Measurements from ENCODE around the gene PRRC2A. TPM values are rescaled to one million over a fixed set of nuclear protein-coding genes. Genes with fewer than 3 reads are reported as not detected.
A peak's percentile ranks its signal among the peaks of the same experiment; 100 is the strongest.

PRRC2A gene
- polyA plus RNA-seq, 3 donors from 2014 or later = 2.3 to 13.4 TPM; not detected in 1

DNA sequence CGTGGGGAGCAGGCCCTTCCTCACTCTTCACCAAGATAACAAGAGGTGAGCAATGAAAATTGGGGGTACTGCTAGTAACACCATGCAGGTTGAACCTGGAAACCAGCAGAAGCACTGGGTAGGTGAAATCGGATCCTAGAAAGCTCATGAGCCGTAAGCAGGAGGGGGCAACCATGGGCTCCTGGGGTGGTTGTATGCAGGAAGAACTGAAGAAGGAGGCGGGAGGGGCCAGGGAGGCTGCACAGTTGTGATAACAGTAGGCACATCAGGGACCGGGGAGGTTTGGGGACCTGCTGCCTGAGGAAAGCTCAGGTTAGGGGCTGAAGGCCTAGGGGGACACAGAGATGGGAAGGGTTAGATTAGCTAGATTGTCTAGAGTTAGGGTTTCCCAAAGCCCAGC is 66.0 kb downstream of the PRRC2A start:
- Mint-ChIP-seq H3K4me1 (peaks cover 3 to 5% of the 10 kb centered on the region in 2 donors), H3K9me3 (no peaks in the 10 kb centered on the region), H3K36me3 (peaks cover 7 to 32% (median 9%) of the 10 kb centered on the region in 3 donors), H3K27ac (peak overlapping the region in 5 of 6 donors; percentile 21 to 92 (median 45)), H3K27me3 (ENCODE audit: low read depth in 3 of 3) (peaks cover 0 to 4% (median 2%) of the 10 kb centered on the region in 3 donors), H3K4me3 (no peak overlapping the region)
- no peak for DNase-seq

DNA sequence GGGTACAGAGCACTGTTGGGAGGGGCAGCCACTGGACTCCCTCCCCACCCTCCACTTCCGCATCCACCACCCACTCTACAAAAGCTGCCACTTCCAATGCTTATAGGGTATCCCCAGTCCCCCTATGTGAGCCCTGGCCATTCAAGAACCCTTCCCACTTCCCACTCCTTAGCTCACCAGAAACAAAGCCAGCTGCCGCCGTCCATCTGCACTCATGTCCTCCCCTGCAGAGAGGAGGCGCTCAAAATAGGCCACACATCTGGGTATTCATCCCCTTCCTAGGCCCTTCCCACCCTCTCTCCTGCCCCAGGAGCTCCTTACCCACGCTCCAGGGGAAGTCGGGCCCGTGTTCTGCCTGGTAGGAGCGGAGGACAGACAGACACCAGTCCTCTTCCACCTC is 66.8 kb downstream of the PRRC2A start:
- Mint-ChIP-seq H3K27me3 (ENCODE audit: low read depth in 3 of 3) (peaks cover 0 to 4% (median 2%) of the 10 kb centered on the region in 3 donors), H3K27ac (peak overlapping the region in 1 of 6 donors; percentile 43), H3K9me3 (no peaks in the 10 kb centered on the region), H3K4me1 (peaks cover 0 to 2% of the 10 kb centered on the region in 2 donors), H3K4me3 (no peak overlapping the region), H3K36me3 (peaks cover 7 to 34% (median 9%) of the 10 kb centered on the region in 3 donors)
- DNase-seq = no peak

Other genes with a start within 250 kb of the PRRC2A start
- 1 to 10 TPM; 5.7 to 6.9 (median 6.4) TPM for gene MICA, start 217.1 kb upstream of the PRRC2A start, polyA plus RNA-seq
- 10 to 100 TPM in 2 of 3 donors, 1 to 10 TPM in 1; 7.4 to 15.2 (median 10.3) TPM for gene MICB, start 122.6 kb upstream of the PRRC2A start, polyA plus RNA-seq
- gene MCCD1, start 91.8 kb upstream of the PRRC2A start, polyA plus RNA-seq = not detected
- gene DDX39B, start 78.7 kb upstream of the PRRC2A start, polyA plus RNA-seq = 10 to 100 TPM; 49.7 to 71.6 (median 56.2) TPM
- gene ATP6V1G2, start 74.1 kb upstream of the PRRC2A start, polyA plus RNA-seq = not detected
- gene NFKBIL1, start 73.1 kb upstream of the PRRC2A start, polyA plus RNA-seq = 10 to 100 TPM in 2 of 3 donors, 1 to 10 TPM in 1; 5.0 to 15.0 (median 13.6) TPM
- gene LTA, start 48.4 kb upstream of the PRRC2A start, polyA plus RNA-seq = 1 to 10 TPM; 1.4 to 6.6 (median 3.1) TPM
- gene TNF, start 45.1 kb upstream of the PRRC2A start, polyA plus RNA-seq = 1 to 10 TPM; 2.1 to 5.9 (median 5.6) TPM
- 100 to 1,000 TPM; 132 to 137 (median 133) TPM for gene LTB, start 38.3 kb upstream of the PRRC2A start, polyA plus RNA-seq
- gene LST1, start 34.4 kb upstream of the PRRC2A start, polyA plus RNA-seq = 10 to 100 TPM; 20.3 to 44.8 (median 42.3) TPM
- gene NCR3, start 27.7 kb upstream of the PRRC2A start, polyA plus RNA-seq = 100 to 1,000 TPM; 393 to 414 (median 409) TPM
- 10 to 100 TPM in 2 of 3 donors, 1 to 10 TPM in 1; 6.6 to 44.1 (median 40.3) TPM for gene AIF1, start 5.5 kb upstream of the PRRC2A start, polyA plus RNA-seq
- gene BAG6, start 31.9 kb downstream of the PRRC2A start, polyA plus RNA-seq = 10 to 100 TPM in 2 of 3 donors, 1 to 10 TPM in 1; 8.5 to 22.7 (median 16.2) TPM
- gene APOM, start 35.2 kb downstream of the PRRC2A start, polyA plus RNA-seq = 1 to 10 TPM; 1.8 to 5.7 (median 3.9) TPM
- gene C6orf47, start 40.1 kb downstream of the PRRC2A start, polyA plus RNA-seq = 10 to 100 TPM; 23.6 to 41.6 (median 26.3) TPM
- gene GPANK1, start 44.3 kb downstream of the PRRC2A start, polyA plus RNA-seq = 10 to 100 TPM; 17.2 to 29.3 (median 22.9) TPM
- gene CSNK2B, start 45.4 kb downstream of the PRRC2A start, polyA plus RNA-seq = 100 to 1,000 TPM; 253 to 291 (median 289) TPM
- 1 to 10 TPM in 1 of 3 donors, under 1 TPM in 2; 0.44 to 1.8 (median 0.47) TPM for gene LY6G5B, start 49.3 kb downstream of the PRRC2A start, polyA plus RNA-seq
- 1 to 10 TPM; 4.6 to 9.7 (median 6.1) TPM for gene LY6G5C, start 60.4 kb downstream of the PRRC2A start, polyA plus RNA-seq
- gene ABHD16A, start 82.6 kb downstream of the PRRC2A start, polyA plus RNA-seq = 10 to 100 TPM; 43.6 to 53.7 (median 47.0) TPM
- gene LY6G6F, start 86.2 kb downstream of the PRRC2A start, polyA plus RNA-seq = 1 to 10 TPM in 1 of 3 donors, not detected in 2; 2.5 TPM
- not detected for gene LY6G6D, start 94.6 kb downstream of the PRRC2A start, polyA plus RNA-seq
- not detected for gene LY6G6C, start 101.0 kb downstream of the PRRC2A start, polyA plus RNA-seq
- gene MPIG6B, start 102.7 kb downstream of the PRRC2A start, polyA plus RNA-seq = 10 to 100 TPM in 1 of 3 donors, 1 to 10 TPM in 2; 2.6 to 10.9 (median 6.3) TPM
- gene DDAH2, start 108.6 kb downstream of the PRRC2A start, polyA plus RNA-seq = 100 to 1,000 TPM in 1 of 3 donors, 10 to 100 TPM in 2; 58.5 to 112 (median 74.9) TPM
- 1,000 to 10,000 TPM; 1,179 to 1,674 (median 1,350) TPM for gene CLIC1, start 115.8 kb downstream of the PRRC2A start, polyA plus RNA-seq
- gene MSH5, start 119.3 kb downstream of the PRRC2A start, polyA plus RNA-seq = 1 to 10 TPM in 2 of 3 donors, not detected in 1; 2.1 to 2.5 TPM
- not detected for gene SAPCD1, start 141.9 kb downstream of the PRRC2A start, polyA plus RNA-seq
- gene VWA7, start 156.6 kb downstream of the PRRC2A start, polyA plus RNA-seq = 1 to 10 TPM in 1 of 3 donors, under 1 TPM in 2; 0.21 to 1.8 (median 0.93) TPM
- 10 to 100 TPM; 26.5 to 44.6 (median 28.8) TPM for gene VARS1, start 175.0 kb downstream of the PRRC2A start, polyA plus RNA-seq
- 10 to 100 TPM; 77.7 to 97.1 (median 94.6) TPM for gene LSM2, start 186.3 kb downstream of the PRRC2A start, polyA plus RNA-seq
- 1 to 10 TPM in 2 of 3 donors, under 1 TPM in 1; 0.70 to 3.8 (median 2.4) TPM for gene HSPA1L, start 194.6 kb downstream of the PRRC2A start, polyA plus RNA-seq
- 10 to 100 TPM in 2 of 3 donors, 1 to 10 TPM in 1; 9.7 to 81.3 (median 22.5) TPM for gene HSPA1A, start 194.8 kb downstream of the PRRC2A start, polyA plus RNA-seq
- gene HSPA1B, start 207.0 kb downstream of the PRRC2A start, polyA plus RNA-seq = 1 to 10 TPM; 1.5 to 3.2 (median 1.9) TPM
- 10 to 100 TPM; 37.5 to 44.9 (median 40.5) TPM for gene NEU1, start 242.1 kb downstream of the PRRC2A start, polyA plus RNA-seq